Fibroblast of peridontal ligament (primary cell): ENCODE data around the gene UBXN2A.
"Not testable (repeated sequence)": the region's sequence is repeated elsewhere in the genome, so short reads cannot be mapped to it uniquely, and the experiment has no call there.

Experiments used
- DNase-seq: peaks from one replicate; pipeline ENCODE4 v3.0.0-alpha.2; 2010; ENCODE audit errors: extremely low read depth

The UBXN2A gene

GRCh38 chr2:23941644-23942043, 1.4 kb downstream of the UBXN2A start:
- DNase-seq, result no peak

- DNase-seq, result no peak
These were observed 3.4 kb downstream of the UBXN2A start for GRCh38 chr2:23943666-23944065.

DNA sequence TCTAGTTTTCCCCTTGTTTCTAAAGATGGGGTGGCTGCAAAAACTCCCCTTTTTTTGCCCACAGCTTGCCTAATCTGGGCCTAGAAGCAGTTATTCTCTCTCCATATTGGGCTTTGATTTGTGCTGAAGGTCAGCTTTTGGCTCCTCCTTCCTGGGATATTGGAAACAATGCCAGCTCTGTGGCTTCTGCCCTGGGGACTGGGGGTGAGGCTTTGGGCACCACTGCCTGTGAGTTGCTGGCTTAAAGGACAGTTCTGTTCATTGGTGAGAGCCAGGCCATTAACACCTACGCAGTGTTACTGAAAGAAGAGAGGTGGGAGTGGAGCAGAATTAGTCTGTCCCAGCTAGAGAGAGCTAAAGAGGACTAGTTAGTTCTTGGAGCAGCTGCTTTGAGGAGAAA, 4.3 kb downstream of the UBXN2A start:
- peak; percentile 19 for DNase-seq

- peak; percentile 5 for DNase-seq
These were observed 4.7 kb downstream of the UBXN2A start for GRCh38 chr2:23944976-23945375.

DNA sequence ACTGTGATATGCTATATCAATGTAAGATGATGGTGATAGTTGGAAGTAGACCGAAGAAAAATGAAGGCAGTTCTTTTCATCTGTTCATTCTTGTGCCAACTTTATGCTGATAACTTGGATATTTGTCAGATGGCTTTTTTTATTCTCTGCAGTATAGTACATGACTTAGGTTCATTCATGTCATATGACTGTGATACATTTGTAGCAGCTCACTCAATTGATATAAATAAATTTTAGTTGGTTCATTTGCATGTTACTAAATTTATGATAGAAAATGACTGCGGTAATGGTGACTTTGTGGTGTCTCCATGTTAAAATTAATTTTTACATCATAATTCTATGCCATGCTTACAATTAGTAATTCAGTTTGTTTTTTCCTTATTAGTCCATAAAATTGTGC, 7.1 kb downstream of the UBXN2A start:
- no peak for DNase-seq

GRCh38 chr2:23952558-23952957, 12.3 kb downstream of the UBXN2A start:
- DNase-seq, result not testable (repeated sequence)

- no peak for DNase-seq
These were observed 13.4 kb downstream of the UBXN2A start for GRCh38 chr2:23953625-23954024.

DNA sequence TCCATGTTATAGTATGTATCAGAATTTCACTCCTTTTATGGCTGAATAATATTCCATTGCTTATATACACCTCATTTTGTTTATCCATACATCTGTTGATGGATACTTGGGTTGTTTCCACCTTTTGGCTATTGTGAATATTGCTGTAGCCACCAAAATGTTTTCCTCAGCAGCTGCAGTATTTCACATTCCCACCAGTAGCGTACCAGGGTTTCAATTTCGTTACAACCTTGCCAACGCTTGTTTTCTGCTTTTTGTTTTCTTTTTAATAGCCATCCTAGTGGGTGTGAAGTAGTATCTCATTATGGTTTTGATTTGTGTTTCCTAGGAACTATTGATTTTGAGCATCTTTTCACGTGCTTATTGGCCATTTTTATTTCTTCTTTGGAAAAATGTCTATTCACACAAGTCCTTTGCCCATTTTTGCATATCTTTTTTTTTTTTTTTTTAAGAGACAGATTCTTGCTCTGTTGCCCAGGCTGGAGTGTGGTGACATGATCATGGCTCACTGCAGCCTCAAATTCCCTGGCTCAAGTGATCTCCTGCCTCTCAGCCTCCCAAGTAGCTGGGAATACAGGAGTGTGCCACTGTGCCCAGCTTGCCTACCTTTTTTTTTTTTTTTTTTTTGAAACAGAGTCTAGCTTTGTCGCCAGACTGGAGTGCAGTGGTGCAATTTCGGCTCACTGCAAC, 14.2 kb downstream of the UBXN2A start:
- DNase-seq, result no peak

DNA sequence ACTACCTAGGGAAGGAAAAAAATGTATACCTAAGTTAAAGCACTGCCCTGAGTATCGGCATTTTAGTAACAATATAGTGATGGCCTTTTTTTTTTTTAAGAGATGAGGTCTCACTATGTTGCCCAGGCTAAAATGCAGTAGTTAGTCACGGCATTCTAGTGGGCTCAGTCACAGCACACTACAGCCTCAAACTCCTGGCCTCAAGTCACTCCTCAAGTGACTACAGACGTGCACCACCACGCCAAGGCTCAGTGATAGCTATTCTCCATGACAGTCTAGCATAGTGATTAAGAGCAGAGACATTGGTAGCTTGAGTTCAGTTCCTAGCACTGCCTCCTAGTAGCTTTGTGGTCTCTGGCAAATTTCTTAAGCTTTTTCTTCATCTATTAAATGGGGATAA, 27.6 kb downstream of the UBXN2A start:
- DNase-seq, result no peak

DNA sequence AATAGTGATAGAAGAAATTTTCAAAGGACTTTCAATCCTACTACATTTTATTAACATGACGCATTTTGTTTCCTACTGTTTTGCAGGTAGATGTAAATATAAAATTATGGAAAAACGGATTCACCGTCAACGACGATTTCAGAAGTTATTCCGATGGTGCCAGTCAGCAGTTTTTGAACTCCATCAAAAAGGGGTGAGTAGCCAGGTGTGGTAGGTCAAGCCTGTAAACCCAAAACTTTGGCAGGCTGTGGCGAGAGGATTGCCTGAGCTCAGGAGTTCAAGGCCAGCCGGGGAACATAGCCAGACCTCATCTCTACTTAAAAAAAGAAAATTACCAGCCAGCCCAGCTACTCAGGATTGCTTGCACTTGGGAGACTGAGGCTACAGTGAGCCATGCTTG, 36.6 kb downstream of the UBXN2A start:
- no peak for DNase-seq

- peak; percentile 17 for DNase-seq
These were observed 48.1 kb downstream of the UBXN2A start for GRCh38 chr2:23988371-23988770.

DNA sequence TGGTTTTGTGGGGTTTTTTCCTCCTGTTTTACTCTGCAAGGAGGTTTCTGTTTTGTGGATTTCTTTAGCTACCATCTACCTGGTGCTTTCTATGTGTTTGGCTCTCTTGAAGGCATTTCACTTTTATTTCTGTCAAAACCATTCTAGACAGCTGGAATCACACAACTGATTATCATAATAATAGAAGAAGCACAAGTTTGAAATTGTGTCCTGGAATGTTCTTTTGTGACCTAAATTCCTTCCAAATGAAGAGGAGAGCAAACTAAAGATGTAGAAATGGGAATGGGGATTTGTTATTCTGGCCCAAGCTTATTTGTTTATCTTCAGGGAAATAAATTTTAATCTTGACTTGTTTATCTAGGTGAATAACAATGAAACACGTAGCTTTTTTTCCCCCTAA, 52.7 kb downstream of the UBXN2A start:
- no peak for DNase-seq

DNA sequence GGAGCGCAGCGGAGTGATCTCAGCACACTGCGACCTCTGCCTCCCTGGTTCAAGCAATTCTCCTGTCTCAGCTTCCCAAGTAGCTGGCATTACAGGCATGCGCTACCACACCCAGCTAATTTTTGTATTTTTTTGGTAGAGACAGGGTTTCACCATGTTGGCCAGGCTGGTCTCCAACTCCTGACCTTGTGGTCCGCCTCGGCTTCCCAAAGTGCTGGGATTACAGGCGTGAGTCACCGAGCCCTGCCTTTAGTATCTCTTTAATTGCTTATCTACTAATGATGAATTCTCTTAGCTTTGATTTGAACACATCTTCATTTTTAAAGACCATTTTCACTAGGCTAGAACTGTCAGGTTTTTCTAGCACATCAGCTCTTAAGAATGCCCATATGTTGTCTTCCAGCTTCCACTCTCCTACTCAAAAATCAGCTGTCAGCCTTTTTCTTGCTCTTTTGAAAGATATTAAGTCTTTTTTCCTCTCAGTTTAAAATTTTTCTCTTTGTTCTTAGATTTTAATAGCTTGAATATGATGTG, 53.5 kb downstream of the UBXN2A start:
- DNase-seq, result no peak

DNA sequence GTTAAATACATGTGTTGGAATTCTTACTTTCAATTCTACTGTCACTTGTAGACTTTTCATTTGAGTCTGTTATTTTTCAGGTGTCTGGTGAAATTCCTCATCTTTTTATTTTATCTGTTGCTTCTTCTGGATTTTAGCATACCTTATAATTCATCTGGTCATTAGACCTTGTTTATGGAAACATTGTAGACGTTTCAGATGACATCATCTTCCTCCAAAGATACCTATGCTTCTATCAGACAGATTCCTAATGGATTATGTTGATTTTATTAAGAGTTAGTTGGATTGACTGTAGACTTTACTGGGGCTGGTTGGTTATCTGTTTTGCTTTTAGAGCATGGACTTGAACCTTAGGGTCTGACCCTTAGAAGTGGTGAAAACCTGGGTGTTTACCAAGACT, 54.3 kb downstream of the UBXN2A start:
- no peak for DNase-seq

DNA sequence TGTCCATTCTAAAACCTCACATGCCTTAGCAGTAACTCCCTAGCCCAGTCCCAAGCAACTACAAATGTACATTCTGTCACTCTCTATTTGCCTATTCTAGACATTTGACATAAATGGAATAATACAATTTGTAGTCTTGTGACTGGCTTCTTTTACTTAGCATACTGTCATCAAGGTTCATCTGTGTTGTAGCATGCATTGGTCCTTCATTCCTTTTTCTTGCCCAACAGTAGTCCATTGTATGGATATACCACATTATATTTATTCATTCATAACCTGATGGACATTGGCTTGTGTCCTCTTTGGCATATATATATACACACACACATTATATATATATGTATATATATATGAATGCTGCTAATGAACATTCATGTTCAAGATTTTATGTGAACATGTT, 67.4 kb downstream of the UBXN2A start:
- DNase-seq, result no peak

DNA sequence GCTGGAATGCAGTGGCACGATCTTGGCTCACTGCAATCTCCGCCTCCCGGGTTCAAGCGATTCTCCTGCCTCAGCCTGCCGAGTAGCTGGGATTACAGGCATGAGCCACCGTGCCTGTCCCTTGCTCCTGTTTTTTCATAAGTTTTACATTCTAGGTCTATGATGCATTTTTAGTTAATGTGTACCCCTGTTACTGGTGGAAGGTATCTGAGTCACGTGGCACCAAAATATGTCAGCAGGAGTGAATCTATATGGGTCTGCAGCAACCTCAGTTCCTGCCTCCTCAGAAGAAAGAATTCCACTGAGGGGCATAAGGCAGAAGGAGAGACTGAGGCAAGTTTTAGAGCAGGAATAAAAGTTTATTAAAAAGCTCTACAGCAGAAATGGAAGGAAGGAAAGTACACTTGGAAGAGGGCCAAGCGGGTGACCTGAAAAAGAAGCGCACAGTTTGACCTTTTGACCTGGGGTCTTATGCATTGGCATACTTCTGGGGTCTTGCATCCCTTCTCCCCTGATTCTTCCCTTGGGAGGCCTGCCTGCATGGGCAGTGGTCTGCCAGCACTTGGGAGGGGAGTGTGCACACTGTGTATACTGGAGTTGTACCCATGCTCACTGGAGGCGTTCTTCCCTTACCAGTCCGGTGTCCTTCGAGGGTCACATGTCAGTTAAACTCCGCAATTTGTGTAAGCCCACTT, 68.6 kb downstream of the UBXN2A start:
- no peak for DNase-seq

DNA sequence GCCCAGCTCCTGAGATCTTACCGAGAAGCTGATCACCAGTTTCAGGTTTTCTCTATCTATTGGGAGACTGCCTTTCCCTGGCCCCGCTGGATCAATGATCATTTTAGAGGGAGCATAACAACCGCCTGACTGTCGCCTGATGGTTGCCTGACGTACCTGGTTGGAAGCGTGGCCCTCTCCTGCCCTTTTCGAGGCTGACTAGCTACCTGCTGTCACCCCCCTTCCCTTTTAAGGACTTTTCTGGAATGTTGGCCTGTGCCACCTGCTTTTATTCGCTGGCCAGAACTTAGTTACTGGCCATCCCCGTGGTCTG, 69.1 kb downstream of the UBXN2A start:
- no peak for DNase-seq

DNA sequence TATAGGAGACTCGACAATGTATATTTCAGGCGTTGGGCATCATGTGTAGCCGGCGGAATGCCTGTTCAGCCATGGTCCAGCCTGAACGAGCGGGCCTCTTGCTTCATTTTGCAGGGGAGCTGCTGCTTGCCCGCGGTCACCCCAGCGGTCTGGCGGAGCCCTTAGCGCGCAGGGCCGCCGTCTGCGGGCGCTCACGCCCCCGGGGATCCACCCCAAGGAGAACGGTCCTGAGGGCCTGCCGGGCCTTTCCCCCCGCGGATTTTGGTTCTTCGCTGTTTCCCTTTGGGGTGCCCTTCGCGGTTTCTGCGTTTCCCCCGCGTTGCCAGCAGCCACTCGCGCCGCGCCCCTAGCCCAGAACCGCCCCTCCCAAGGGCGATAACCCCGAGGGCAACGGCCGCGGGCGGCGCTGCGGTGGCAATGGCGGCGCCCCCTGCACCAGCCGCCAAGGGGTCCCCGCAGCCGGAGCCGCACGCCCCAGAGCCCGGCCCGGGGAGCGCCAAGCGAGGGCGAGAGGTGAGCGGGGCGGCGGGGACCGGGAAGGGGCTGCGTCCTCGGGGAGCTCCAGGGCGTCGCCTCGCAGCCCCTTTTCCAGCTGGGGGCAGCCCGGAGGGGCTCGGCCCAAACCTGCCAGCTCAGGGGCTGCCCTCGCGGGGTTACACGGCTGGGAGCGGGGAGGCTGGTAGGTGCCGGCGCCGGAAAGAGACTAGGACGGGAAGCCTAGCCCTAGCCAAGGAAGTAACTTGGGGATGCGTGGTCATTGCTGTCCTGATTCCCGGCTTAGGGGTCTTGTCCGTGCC, 69.6 kb downstream of the UBXN2A start, which contains the start of gene MFSD2B:
Gene MFSD2B, plus strand, starts transcription at position 406 of the 797 bp plus-strand sequence. Its CDS starts 12 bp downstream, at position 418.
- no peak for DNase-seq

DNA sequence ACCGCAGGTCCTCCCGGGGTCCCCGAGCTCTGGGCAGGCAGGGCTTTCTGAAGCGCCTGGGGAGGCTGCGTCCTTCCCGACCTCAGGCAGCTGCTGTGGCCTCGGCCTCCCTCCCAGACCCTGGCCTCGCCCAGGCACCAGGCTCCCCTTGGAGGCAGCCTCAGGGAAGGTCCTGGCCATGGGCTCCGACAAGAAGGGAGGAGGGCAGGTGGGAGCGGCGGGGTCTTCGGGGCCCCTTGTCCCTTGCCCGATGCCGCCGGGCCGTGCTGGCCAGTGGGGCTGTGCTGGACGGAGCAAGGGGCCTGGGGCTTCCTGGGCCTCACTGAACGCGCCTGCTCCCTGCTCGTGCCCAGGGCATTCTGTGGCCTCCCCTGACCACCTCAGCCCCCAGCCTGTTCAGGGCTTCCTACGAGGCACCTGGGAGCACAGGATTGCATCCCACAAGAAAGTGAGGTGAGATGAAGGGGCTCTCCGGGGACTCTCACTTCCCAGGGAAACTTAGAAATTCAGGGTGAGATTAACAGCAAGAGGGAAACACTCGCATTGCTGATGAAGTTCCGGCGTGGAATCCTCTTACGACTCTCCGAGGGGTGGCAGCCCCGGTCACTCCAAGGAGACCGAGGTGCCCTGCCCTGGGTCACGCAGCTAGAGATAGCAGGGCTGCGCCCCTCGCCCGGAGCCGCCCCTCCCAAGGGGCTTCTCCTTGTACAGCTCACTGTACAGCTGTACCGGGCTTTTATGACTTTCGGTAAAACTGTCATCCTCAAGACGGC, 70.4 kb downstream of the UBXN2A start:
- DNase-seq, result no peak

DNA sequence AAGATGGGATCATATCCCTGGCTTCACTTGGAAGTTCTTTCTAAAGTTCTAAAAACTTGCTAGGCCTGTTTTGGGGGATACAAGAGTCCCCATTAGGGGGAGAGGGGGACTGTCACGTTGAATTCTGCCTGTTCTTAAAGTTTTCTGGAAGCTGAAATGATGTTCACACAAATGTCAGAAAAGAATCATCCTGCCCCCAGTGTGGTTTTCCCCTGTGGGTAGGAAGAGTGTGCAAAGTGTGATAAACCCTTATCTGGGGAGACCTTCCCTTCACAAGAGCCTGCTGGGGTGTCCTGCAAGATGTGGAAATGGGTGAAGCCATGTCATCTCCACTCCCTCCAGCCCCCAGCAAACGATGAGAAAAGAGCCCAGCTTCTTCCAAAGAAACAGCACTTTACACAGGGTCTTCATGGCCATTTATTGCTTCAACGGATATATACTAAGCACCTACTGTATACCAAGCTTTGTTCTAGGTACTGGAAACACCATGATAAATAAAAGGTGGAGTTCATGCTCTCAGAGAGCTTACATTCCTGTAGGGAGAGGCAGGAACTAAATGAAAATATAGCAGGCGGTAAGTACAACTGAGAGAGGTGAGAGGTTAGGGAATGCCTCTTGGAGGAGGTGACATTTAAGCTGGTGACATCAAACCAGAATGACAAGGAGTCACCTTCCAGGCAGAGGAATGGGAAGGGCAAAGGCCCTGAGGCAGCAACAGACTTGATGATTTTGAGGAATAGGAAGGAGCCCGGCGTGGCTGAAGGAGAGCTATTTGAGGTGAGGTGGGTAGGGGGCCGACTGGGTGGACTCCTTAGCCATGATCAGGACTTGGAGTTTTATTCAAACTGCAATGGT, 71.2 kb downstream of the UBXN2A start:
- no peak for DNase-seq
